WTC11 (cell line): ENCODE results near the gene DHRS1. TPM values are rescaled to one million over a fixed set of nuclear protein-coding genes. Genes with fewer than 3 reads are reported as not detected.

Experiments used
- ATAC-seq: fragments of 200-7000 bp; cut with Tn5 transposase; 2 replicates; pipeline ENCODE4 v1.10.0; 2021; ENCODE audit warnings: mild to moderate bottlenecking, moderate library complexity
- CTCF ChIA-PET: fragments of 300-600 bp; sonication (Branson Sonifier 250); formaldehyde crosslinking; loops from one replicate; lab custom pipeline; 2021; ENCODE audit warnings: antibody characterized with exemption; lab: Charles Lee
- POLR2A ChIA-PET: fragments of 350-600 bp; sonication (Branson Sonifier 250); formaldehyde crosslinking; loops from one replicate; lab custom pipeline; 2021; ENCODE audit warnings: antibody characterized with exemption; lab: Charles Lee
- DNase-seq: peaks from one replicate; pipeline ENCODE4 v3.0.0; 2021; ENCODE audit warnings: low spot score
- H3K27ac Mint-ChIP-seq: 2 replicates; pipeline ENCODE4 v1.8.0; 2021; ENCODE audit warnings: mixed read lengths
- H3K27me3 Mint-ChIP-seq: 2 replicates; pipeline ENCODE4 v1.8.0; 2021; ENCODE audit warnings: low read depth, mild to moderate bottlenecking, moderate library complexity, mixed read lengths
- H3K36me3 Mint-ChIP-seq: 2 replicates; pipeline ENCODE4 v1.8.0; 2021; ENCODE audit warnings: mixed read lengths
- H3K4me1 Mint-ChIP-seq: 2 replicates; pipeline ENCODE4 v1.8.0; 2022; ENCODE audit warnings: mixed read lengths
- H3K4me3 Mint-ChIP-seq: 2 replicates; pipeline ENCODE4 v1.8.0; 2021; ENCODE audit warnings: mild to moderate bottlenecking, moderate library complexity, mixed read lengths
- H3K9me3 Mint-ChIP-seq: 2 replicates; pipeline ENCODE4 v1.8.0; 2021; ENCODE audit warnings: mixed read lengths
- AR ChIP-seq: fragments of 250-450 bp; sonication (Bioruptor Pico); IDR thresholded peaks from 2 replicates; pipeline ENCODE4 v1.9.0; 2021; ENCODE audit warnings: mild to moderate bottlenecking
- ATF3 ChIP-seq: sonication (generic); formaldehyde crosslinking; conservative IDR thresholded peaks from 2 replicates; pipeline ENCODE4 v1.8.1; 2022; ENCODE audit warnings: mild to moderate bottlenecking, missing genetic modification reagents
- ATF6 ChIP-seq: sonication (generic); formaldehyde crosslinking; IDR thresholded peaks from 2 replicates; pipeline ENCODE4 v1.8.1; 2023; ENCODE audit warnings: mild to moderate bottlenecking, missing genetic modification reagents
- CDX4 ChIP-seq: fragments of 250-450 bp; sonication (Bioruptor Pico); IDR thresholded peaks from 2 replicates; pipeline ENCODE4 v1.9.0; 2021; ENCODE audit warnings: moderate library complexity, mild to moderate bottlenecking, inconsistent platforms, borderline replicate concordance
- CREB1 ChIP-seq: sonication (generic); formaldehyde crosslinking; IDR thresholded peaks from 2 replicates; pipeline ENCODE4 v1.8.0; 2023; ENCODE audit warnings: mild to moderate bottlenecking, missing genetic modification reagents
- ELF4 ChIP-seq: sonication (generic); formaldehyde crosslinking; IDR thresholded peaks from 2 replicates; pipeline ENCODE4 v1.8.1; 2022; ENCODE audit warnings: low read depth, mild to moderate bottlenecking, moderate library complexity, missing genetic modification reagents
- ESRRA ChIP-seq: sonication (generic); formaldehyde crosslinking; IDR thresholded peaks from 2 replicates; pipeline ENCODE4 v1.8.1; 2022; ENCODE audit warnings: mild to moderate bottlenecking, missing genetic modification reagents, borderline replicate concordance
- GTF2I ChIP-seq: fragments of 250-450 bp; sonication (Bioruptor Pico); conservative IDR thresholded peaks from 2 replicates; pipeline ENCODE4 v1.4.0; 2021; ENCODE audit warnings: mild to moderate bottlenecking
- HMGXB4 ChIP-seq: sonication (generic); formaldehyde crosslinking; IDR thresholded peaks from 2 replicates; pipeline ENCODE4 v1.8.1; 2023; ENCODE audit warnings: mild to moderate bottlenecking, moderate library complexity, missing genetic modification reagents
- NFE2L1 ChIP-seq: sonication (generic); formaldehyde crosslinking; IDR thresholded peaks from 2 replicates; pipeline ENCODE4 v1.8.1; 2023; ENCODE audit warnings: missing genetic modification reagents
- NR1H2 ChIP-seq: sonication (generic); formaldehyde crosslinking; IDR thresholded peaks from 2 replicates; pipeline ENCODE4 v1.9.0; 2021; ENCODE audit warnings: mild to moderate bottlenecking, moderate library complexity, missing genetic modification reagents
- SP1 ChIP-seq: sonication (generic); formaldehyde crosslinking; conservative IDR thresholded peaks from 2 replicates; pipeline ENCODE4 v1.8.1; 2022; ENCODE audit warnings: missing genetic modification reagents
- TEAD1 ChIP-seq: sonication (generic); formaldehyde crosslinking; IDR thresholded peaks from 2 replicates; pipeline ENCODE4 v1.8.0; 2022; ENCODE audit warnings: mild to moderate bottlenecking, missing genetic modification reagents
- TP53 ChIP-seq: sonication (generic); formaldehyde crosslinking; IDR thresholded peaks from 2 replicates; pipeline ENCODE4 v1.8.1; 2023; ENCODE audit warnings: mild to moderate bottlenecking, missing genetic modification reagents
- USF1 ChIP-seq: sonication (generic); formaldehyde crosslinking; IDR thresholded peaks from 2 replicates; pipeline ENCODE4 v1.8.0; 2022; ENCODE audit warnings: mild to moderate bottlenecking, missing genetic modification reagents
- total RNA-seq: library from RNA; stranded (reverse); gene quantifications from 3 replicates; pipeline ENCODE4 v1.2.3, GENCODE V29; 2021

DHRS1 gene
- total RNA-seq, 1 experiment from 2014 or later: 13.9 TPM

GRCh38 chr14:24277606-24278321 lies 21.8 kb downstream of the DHRS1 start:
- ATAC-seq: no peak
- POLR2A ChIA-PET: no interaction called here

GRCh38 chr14:24277071-24277470 lies 22.5 kb downstream of the DHRS1 start:
- no peak overlapping the region for H3K4me3 Mint-ChIP-seq
- no peaks in the 10 kb centered on the region for H3K36me3 Mint-ChIP-seq
- ChIA-PET CTCF (interaction anchor here (1.3 to 3.9 kb wide), 3 partner anchors 20 to 35 kb away, joined by 4 to 28 read pairs (median 12); partner anchors contain the start of genes DHRS1, NOP9 and TINF2), POLR2A (no interaction called here)
- ATAC-seq (no peak), DNase-seq (no peak)
- no peaks in the 10 kb centered on the region for H3K27me3 Mint-ChIP-seq
- H3K27ac Mint-ChIP-seq: no peak overlapping the region
- no peak for TF ChIP-seq CDX4 (CRISPR knock-in tag)
- TF ChIP-seq USF1 (CRISPR knock-in tag): no peak
- TF ChIP-seq TP53 (CRISPR knock-in tag): no peak
- no peak for TF ChIP-seq ESRRA (CRISPR knock-in tag)
- no peak for TF ChIP-seq GTF2I (CRISPR knock-in tag)
- no peak for TF ChIP-seq ATF6 (CRISPR knock-in tag)
- no peak for TF ChIP-seq SP1 (CRISPR knock-in tag)
- H3K4me1 Mint-ChIP-seq: peaks cover 12% of the 10 kb centered on the region
- H3K9me3 Mint-ChIP-seq: no peaks in the 10 kb centered on the region

More at GRCh38 chr14:24277606-24278321, 21.8 kb downstream of the DHRS1 start:
- Mint-ChIP-seq H3K4me1 (peaks cover 7% of the 10 kb centered on the region), H3K36me3 (no peaks in the 10 kb centered on the region), H3K4me3 (no peak overlapping the region), H3K27ac (no peak overlapping the region), H3K27me3 (no peaks in the 10 kb centered on the region)
- no peak for DNase-seq
- CTCF ChIA-PET: interaction anchor here (1.3 to 1.8 kb wide), 2 partner anchors 19 to 22 kb away, joined by 4 to 12 read pairs; partner anchors contain the start of genes DHRS1 and NOP9
- no peak for TF ChIP-seq CREB1 (CRISPR knock-in tag)
- TF ChIP-seq ATF3 (CRISPR knock-in tag): no peak
- TF ChIP-seq NR1H2: no peak
- no peak for TF ChIP-seq ELF4
- TF ChIP-seq NFE2L1 (CRISPR knock-in tag): no peak
- no peak for TF ChIP-seq TEAD1 (CRISPR knock-in tag)
- TF ChIP-seq HMGXB4: no peak
- no peak for TF ChIP-seq ATF6 (CRISPR knock-in tag)
- no peak for TF ChIP-seq AR (CRISPR knock-in tag)
- TF ChIP-seq, all 79 proteins: peak for 0
- H3K9me3 Mint-ChIP-seq: no peaks in the 10 kb centered on the region
